Neural progenitor cell (in vitro differentiated cells): ENCODE measurements around the gene UHRF2. TPM values are rescaled to one million over a fixed set of nuclear protein-coding genes. Genes with fewer than 3 reads are reported as not detected.

ENCODE experiments used
- DNase-seq: peaks from one replicate; pipeline ENCODE4 v3.0.0-alpha.2; 2016; ENCODE audit warnings: low spot score
- H2AFZ ChIP-seq: fragments of 200-600 bp; sonication (generic); replicated peaks from 2 replicates; pipeline ENCODE4 v1.6.1; 2016; ENCODE audit warnings: antibody characterized with exemption
- H3F3A ChIP-seq: fragments of 200-600 bp; sonication (generic); 2 replicates; pipeline ENCODE4 v1.6.1; 2016; ENCODE audit warnings: antibody characterized with exemption, low read depth
- H3K27ac ChIP-seq: fragments of 200-600 bp; sonication (generic); 2 replicates; pipeline ENCODE4 v1.5.1; 2016; ENCODE audit warnings: mild to moderate bottlenecking
- H3K27me3 ChIP-seq: fragments of 200-600 bp; sonication (generic); 2 replicates; pipeline ENCODE4 v1.6.1; 2016; ENCODE audit warnings: mild to moderate bottlenecking, moderate library complexity
- H3K36me3 ChIP-seq: fragments of 200-600 bp; sonication (generic); 2 replicates; pipeline ENCODE4 v1.5.1; 2016
- H3K4me1 ChIP-seq: fragments of 200-600 bp; sonication (generic); 2 replicates; pipeline ENCODE4 v1.6.1; 2016; ENCODE audit warnings: mixed run types
- H3K4me2 ChIP-seq: fragments of 200-600 bp; sonication (generic); 2 replicates; pipeline ENCODE4 v1.6.1; 2016
- H3K4me3 ChIP-seq: fragments of 200-600 bp; sonication (generic); 2 replicates; pipeline ENCODE4 v1.5.1; 2016
- H3K79me2 ChIP-seq: fragments of 200-600 bp; sonication (generic); 2 replicates; pipeline ENCODE4 v1.6.1; 2016; ENCODE audit warnings: low read depth
- H3K9ac ChIP-seq: fragments of 200-600 bp; sonication (generic); 2 replicates; pipeline ENCODE4 v1.6.1; 2016
- H3K9me3 ChIP-seq: fragments of 200-600 bp; sonication (generic); 2 replicates; pipeline ENCODE4 v1.5.1; 2016; ENCODE audit warnings: low read depth
- H4K20me1 ChIP-seq: fragments of 200-600 bp; sonication (generic); 2 replicates; pipeline ENCODE4 v1.6.1; 2016; ENCODE audit warnings: low read depth
- H3K27ac Mint-ChIP-seq: 3 replicates; pipeline ENCODE4 v1.8.0; 2021; ENCODE audit warnings: mixed read lengths
- H3K27me3 Mint-ChIP-seq: 2 replicates; pipeline ENCODE4 v1.8.0; 2022; ENCODE audit warnings: low read depth, mild to moderate bottlenecking, inconsistent platforms, moderate library complexity, mixed read lengths; ENCODE audit not compliant: insufficient read depth
- H3K36me3 Mint-ChIP-seq: 3 replicates; pipeline ENCODE4 v1.8.0; 2021; ENCODE audit warnings: mixed read lengths
- H3K4me1 Mint-ChIP-seq: 3 replicates; pipeline ENCODE4 v1.8.0; 2021; ENCODE audit warnings: mixed read lengths
- H3K4me3 Mint-ChIP-seq: 3 replicates; pipeline ENCODE4 v1.8.0; 2021; ENCODE audit warnings: mild to moderate bottlenecking, moderate library complexity, mixed read lengths
- H3K9me3 Mint-ChIP-seq: 3 replicates; pipeline ENCODE4 v1.8.0; 2020; ENCODE audit warnings: mixed read lengths
- CTCF ChIP-seq: fragments of 200-600 bp; sonication (generic); IDR thresholded peaks from 2 replicates; pipeline ENCODE4 v1.5.1; 2017; ENCODE audit warnings: antibody characterized with exemption, mild to moderate bottlenecking
- EZH2 ChIP-seq: fragments of 200-600 bp; sonication (generic); IDR thresholded peaks from 2 replicates; pipeline ENCODE4 v1.6.1; 2017; ENCODE audit warnings: antibody characterized with exemption, mild to moderate bottlenecking, moderate library complexity
- EZH2phosphoT487 ChIP-seq: fragments of 200-600 bp; sonication (generic); IDR thresholded peaks from 2 replicates; pipeline ENCODE4 v1.6.1; 2017; ENCODE audit warnings: antibody characterized with exemption
- total RNA-seq: library from RNA; depleted of rRNA; stranded (reverse); fragments of >200 nt; gene quantifications from 2 replicates; pipeline ENCODE4 v1.2.3, GENCODE V29; 2015; ENCODE audit warnings: low replicate concordance

The UHRF2 gene
- total RNA-seq, 1 donor from 2014 or later = 114 TPM

- TF ChIP-seq CTCF (no peak), EZH2phosphoT487 (no peak), EZH2 (no peak)
- Histone ChIP-seq H3K9ac (no peak overlapping the region), H3K27ac (no peak overlapping the region), H3K4me2 (no peak overlapping the region), H3K36me3 (peaks cover 4% of the 10 kb centered on the region), H4K20me1 (peaks cover 97% of the 10 kb centered on the region), H2AFZ (no peak overlapping the region), H3K79me2 (peaks cover 100% of the 10 kb centered on the region), H3K9me3 (no peaks in the 10 kb centered on the region), H3F3A (no peaks in the 10 kb centered on the region), H3K4me1 (no peaks in the 10 kb centered on the region), H3K4me3 (no peak overlapping the region), H3K27me3 (no peaks in the 10 kb centered on the region)
- Mint-ChIP-seq H3K4me3 (no peak overlapping the region), H3K9me3 (no peaks in the 10 kb centered on the region), H3K36me3 (peaks cover 16% of the 10 kb centered on the region), H3K4me1 (peaks cover 9% of the 10 kb centered on the region), H3K27me3 (no peaks in the 10 kb centered on the region), H3K27ac (no peak overlapping the region)
- DNase-seq = no peak
These were observed 18.0 kb downstream of the UHRF2 start for GRCh38 chr9:6431038-6431437.

GRCh38 chr9:6433410-6433809 is 20.4 kb downstream of the UHRF2 start:
- no peak overlapping the region for H3K4me3 Mint-ChIP-seq
- H3K27ac Mint-ChIP-seq = no peak overlapping the region
- Histone ChIP-seq H3K36me3 (peaks cover 9% of the 10 kb centered on the region), H3K27me3 (no peaks in the 10 kb centered on the region), H3K79me2 (peaks cover 100% of the 10 kb centered on the region), H3F3A (no peaks in the 10 kb centered on the region), H3K4me3 (no peak overlapping the region), H3K27ac (no peak overlapping the region), H3K9me3 (no peaks in the 10 kb centered on the region), H3K4me2 (no peak overlapping the region), H4K20me1 (peaks cover 95% of the 10 kb centered on the region), H2AFZ (no peak overlapping the region), H3K4me1 (no peaks in the 10 kb centered on the region), H3K9ac (no peak overlapping the region)
- no peak for TF ChIP-seq EZH2
- TF ChIP-seq CTCF = no peak
- no peak for TF ChIP-seq EZH2phosphoT487
- peaks cover 14% of the 10 kb centered on the region for H3K36me3 Mint-ChIP-seq
- no peaks in the 10 kb centered on the region for H3K9me3 Mint-ChIP-seq
- H3K27me3 Mint-ChIP-seq = no peaks in the 10 kb centered on the region
- DNase-seq = no peak
- H3K4me1 Mint-ChIP-seq = peaks cover 7% of the 10 kb centered on the region

- Mint-ChIP-seq H3K9me3 (no peaks in the 10 kb centered on the region), H3K4me3 (no peak overlapping the region), H3K4me1 (no peaks in the 10 kb centered on the region), H3K27ac (no peak overlapping the region), H3K36me3 (peaks cover 16% of the 10 kb centered on the region), H3K27me3 (no peaks in the 10 kb centered on the region)
- H4K20me1 ChIP-seq = peaks cover 90% of the 10 kb centered on the region
- no peak overlapping the region for H3K27ac ChIP-seq
- H3K27me3 ChIP-seq = no peaks in the 10 kb centered on the region
- no peak for DNase-seq
- H3K9me3 ChIP-seq = no peaks in the 10 kb centered on the region
- H3F3A ChIP-seq = no peaks in the 10 kb centered on the region
- H3K79me2 ChIP-seq = peaks cover 100% of the 10 kb centered on the region
- H2AFZ ChIP-seq = no peak overlapping the region
- H3K4me1 ChIP-seq = no peaks in the 10 kb centered on the region
- peaks cover 10% of the 10 kb centered on the region for H3K36me3 ChIP-seq
- H3K4me2 ChIP-seq = no peak overlapping the region
- H3K4me3 ChIP-seq = no peak overlapping the region
- TF ChIP-seq EZH2phosphoT487 = no peak
- TF ChIP-seq CTCF = no peak
- no peak for TF ChIP-seq EZH2
- H3K9ac ChIP-seq = no peak overlapping the region
These were observed 26.2 kb downstream of the UHRF2 start for GRCh38 chr9:6439051-6439703.
